ENCODE measurements around the gene S100A10. TPM values are rescaled to one million over a fixed set of nuclear protein-coding genes. Genes with fewer than 3 reads are reported as not detected.
A peak's percentile ranks its signal among the peaks of the same experiment; 100 is the strongest.

The S100A10 gene
- polyA plus RNA-seq, 1 experiment: 200 TPM

- Histone ChIP-seq H3K4me3 (ENCODE audit: low read depth, low read length) (peak overlapping the region; percentile 94), H3K27ac (ENCODE audit: low read depth, low read length) (peak overlapping the region; percentile 55), H3K9me3 (ENCODE audit: control insufficient read depth, insufficient read depth, low read length) (peaks cover 3% of the 10 kb centered on the region), H3K27me3 (ENCODE audit: control insufficient read depth, insufficient read depth, low read length) (no peaks in the 10 kb centered on the region)
- ChIA-PET CTCF (interaction anchor here (0.8 to 3.3 kb wide), 3 partner anchors 8 to 59 kb away, joined by 4 to 16 read pairs (median 15); no protein-coding TSS in a partner anchor), POLR2A (interaction anchor here (0.7 to 1.4 kb wide), 3 partner anchors 8 to 52 kb away, joined by 3 to 9 read pairs (median 3); no protein-coding TSS in a partner anchor)
- TF ChIP-seq, protein P1, sequence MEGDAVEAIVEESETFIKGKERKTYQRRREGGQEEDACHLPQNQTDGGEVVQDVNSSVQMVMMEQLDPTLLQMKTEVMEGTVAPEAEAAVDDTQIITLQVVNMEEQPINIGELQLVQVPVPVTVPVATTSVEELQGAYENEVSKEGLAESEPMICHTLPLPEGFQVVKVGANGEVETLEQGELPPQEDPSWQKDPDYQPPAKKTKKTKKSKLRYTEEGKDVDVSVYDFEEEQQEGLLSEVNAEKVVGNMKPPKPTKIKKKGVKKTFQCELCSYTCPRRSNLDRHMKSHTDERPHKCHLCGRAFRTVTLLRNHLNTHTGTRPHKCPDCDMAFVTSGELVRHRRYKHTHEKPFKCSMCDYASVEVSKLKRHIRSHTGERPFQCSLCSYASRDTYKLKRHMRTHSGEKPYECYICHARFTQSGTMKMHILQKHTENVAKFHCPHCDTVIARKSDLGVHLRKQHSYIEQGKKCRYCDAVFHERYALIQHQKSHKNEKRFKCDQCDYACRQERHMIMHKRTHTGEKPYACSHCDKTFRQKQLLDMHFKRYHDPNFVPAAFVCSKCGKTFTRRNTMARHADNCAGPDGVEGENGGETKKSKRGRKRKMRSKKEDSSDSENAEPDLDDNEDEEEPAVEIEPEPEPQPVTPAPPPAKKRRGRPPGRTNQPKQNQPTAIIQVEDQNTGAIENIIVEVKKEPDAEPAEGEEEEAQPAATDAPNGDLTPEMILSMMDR (IDR thresholded peaks at IDR 0.05; ENCODE audit: low read depth, low read length): no peak
- no peak for DNase-seq (ENCODE audit: low read depth, low spot score)
Observed at GRCh38 chr1:151993084-151993733, 450 bp downstream of the S100A10 start.

GRCh38 chr1:151992303-151993083 is 1.2 kb downstream of the S100A10 start:
- CTCF ChIA-PET: interaction anchor here (0.8 to 3.3 kb wide), 4 partner anchors 9 to 58 kb away, joined by 4 to 16 read pairs (median 12); no protein-coding TSS in a partner anchor
- no peak for DNase-seq (ENCODE audit: low read depth, low spot score)
- Histone ChIP-seq H3K9me3 (ENCODE audit: control insufficient read depth, insufficient read depth, low read length) (no peaks in the 10 kb centered on the region; the same call in 1 of the 2 replicates), H3K27ac (ENCODE audit: low read depth, low read length) (peak overlapping the region; percentile 55), H3K27me3 (ENCODE audit: control insufficient read depth, insufficient read depth, low read length) (no peaks in the 10 kb centered on the region), H3K4me3 (ENCODE audit: low read depth, low read length) (peak overlapping the region; percentile 94)
- POLR2A ChIA-PET: interaction anchor here (0.6 to 1.4 kb wide), 3 partner anchors 9 to 51 kb away, joined by 3 to 9 read pairs (median 3); no protein-coding TSS in a partner anchor
- TF ChIP-seq, protein P1 (IDR thresholded peaks at IDR 0.05; ENCODE audit: low read depth, low read length): no peak

GRCh38 chr1:151991663-151992302 is 1.9 kb downstream of the S100A10 start:
- TF ChIP-seq, protein P1 (IDR thresholded peaks at IDR 0.05; ENCODE audit: low read depth, low read length): no peak
- ChIA-PET CTCF (interaction anchor here (2.2 to 3.3 kb wide), 3 partner anchors 10 to 57 kb away, joined by 8 to 16 read pairs (median 15); no protein-coding TSS in a partner anchor), POLR2A (interaction anchor here (0.6 to 1.2 kb wide), 3 partner anchors 10 to 31 kb away, joined by 3 to 9 read pairs (median 3); no protein-coding TSS in a partner anchor)
- peak overlapping the region; percentile 94 for H3K4me3 ChIP-seq (ENCODE audit: low read depth, low read length)
- DNase-seq (ENCODE audit: low read depth, low spot score): no peak
- no peaks in the 10 kb centered on the region for H3K27me3 ChIP-seq (ENCODE audit: control insufficient read depth, insufficient read depth, low read length)
- H3K27ac ChIP-seq (ENCODE audit: low read depth, low read length): peak overlapping the region; percentile 55
- H3K9me3 ChIP-seq (ENCODE audit: control insufficient read depth, insufficient read depth, low read length): no peaks in the 10 kb centered on the region; the same call in 1 of the 2 replicates

GRCh38 chr1:151990856-151991198 is 2.8 kb downstream of the S100A10 start:
- no peak overlapping the region for H3K27ac ChIP-seq (ENCODE audit: low read depth, low read length)
- no peak for DNase-seq (ENCODE audit: low read depth, low spot score)
- CTCF ChIA-PET: interaction anchor here (2.2 to 3.3 kb wide), 4 partner anchors 11 to 56 kb away, joined by 8 to 16 read pairs (median 13); no protein-coding TSS in a partner anchor
- H3K4me3 ChIP-seq (ENCODE audit: low read depth, low read length): peak overlapping the region; percentile 94; the same call in 1 of the 2 replicates
- POLR2A ChIA-PET: interaction anchor here (1.6 kb wide), 1 partner anchor 82 kb away, joined by 4 read pairs; the partner anchor contains the start of gene THEM4
- H3K9me3 ChIP-seq (ENCODE audit: control insufficient read depth, insufficient read depth, low read length): no peaks in the 10 kb centered on the region; the same call in 1 of the 2 replicates
- no peaks in the 10 kb centered on the region for H3K27me3 ChIP-seq (ENCODE audit: control insufficient read depth, insufficient read depth, low read length)
- TF ChIP-seq, protein P1 (IDR thresholded peaks at IDR 0.05; ENCODE audit: low read depth, low read length): no peak

All from AG04450 (cell line).